ENCODE data around the gene CYP2W1.

CYP2W1 gene

GRCh38 chr7:983616-984071 is 663 bp downstream of the CYP2W1 start:
- H3K9me3 ChIP-seq (ENCODE audit: control insufficient read depth in 2 of 2, low read length in 2 of 2), result no peaks in the 10 kb centered on the region
- no peaks in the 10 kb centered on the region for H3K27me3 ChIP-seq (ENCODE audit: control insufficient read depth in 2 of 2, insufficient read depth in 2 of 2, low read length in 2 of 2)
- peaks cover 8 to 16% of the 10 kb centered on the region in 2 donors for H3K4me1 ChIP-seq (ENCODE audit: control insufficient read depth in 2 of 2, insufficient read depth in 2 of 2, low read length in 2 of 2)
- no peak overlapping the region for H3K9ac ChIP-seq (ENCODE audit: low read depth in 1 of 2, low read length in 2 of 2)
- no peak overlapping the region for H3K4me3 ChIP-seq (ENCODE audit: low read length in 2 of 2)
- H3K27ac ChIP-seq (ENCODE audit: low read depth in 2 of 2, low read length in 2 of 2), result no peak overlapping the region
- no peaks in the 10 kb centered on the region for H3K36me3 ChIP-seq (ENCODE audit: control insufficient read depth in 2 of 2, insufficient read depth in 2 of 2, low read length in 2 of 2)

- Histone ChIP-seq H3K4me3 (ENCODE audit: low read length in 2 of 2) (no peak overlapping the region), H3K27ac (ENCODE audit: low read depth in 2 of 2, low read length in 2 of 2) (no peak overlapping the region), H3K4me1 (ENCODE audit: control insufficient read depth in 2 of 2, insufficient read depth in 2 of 2, low read length in 2 of 2) (peaks cover 7 to 14% of the 10 kb centered on the region in 2 donors), H3K36me3 (ENCODE audit: control insufficient read depth in 2 of 2, insufficient read depth in 2 of 2, low read length in 2 of 2) (no peaks in the 10 kb centered on the region), H3K9me3 (ENCODE audit: control insufficient read depth in 2 of 2, low read length in 2 of 2) (no peaks in the 10 kb centered on the region), H3K27me3 (ENCODE audit: control insufficient read depth in 2 of 2, insufficient read depth in 2 of 2, low read length in 2 of 2) (no peaks in the 10 kb centered on the region), H3K9ac (ENCODE audit: low read depth in 1 of 2, low read length in 2 of 2) (no peak overlapping the region)
Observed at GRCh38 chr7:984361-985126, 1.6 kb downstream of the CYP2W1 start.

DNA sequence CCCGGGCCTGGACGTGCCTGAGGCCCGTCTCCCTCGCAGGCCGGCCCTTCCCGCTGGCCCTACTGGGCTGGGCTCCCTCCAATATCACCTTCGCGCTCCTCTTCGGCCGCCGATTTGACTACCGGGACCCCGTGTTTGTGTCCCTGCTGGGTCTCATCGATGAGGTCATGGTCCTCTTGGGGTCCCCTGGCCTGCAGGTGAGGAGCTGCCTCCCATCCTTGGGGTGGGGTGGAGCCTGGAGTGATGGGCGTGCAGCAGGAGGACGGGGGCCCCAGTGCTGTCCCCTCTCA is 2.1 kb downstream of the CYP2W1 start:
- H3K36me3 ChIP-seq (ENCODE audit: control insufficient read depth in 2 of 2, insufficient read depth in 2 of 2, low read length in 2 of 2), result no peaks in the 10 kb centered on the region
- H3K9me3 ChIP-seq (ENCODE audit: control insufficient read depth in 2 of 2, low read length in 2 of 2), result no peaks in the 10 kb centered on the region
- no peak overlapping the region for H3K27ac ChIP-seq (ENCODE audit: low read depth in 2 of 2, low read length in 2 of 2)
- H3K4me3 ChIP-seq (ENCODE audit: low read length in 2 of 2), result no peak overlapping the region
- H3K9ac ChIP-seq (ENCODE audit: low read depth in 1 of 2, low read length in 2 of 2), result no peak overlapping the region
- H3K27me3 ChIP-seq (ENCODE audit: control insufficient read depth in 2 of 2, insufficient read depth in 2 of 2, low read length in 2 of 2), result no peaks in the 10 kb centered on the region
- H3K4me1 ChIP-seq (ENCODE audit: control insufficient read depth in 2 of 2, insufficient read depth in 2 of 2, low read length in 2 of 2), result peaks cover 7 to 14% of the 10 kb centered on the region in 2 donors

DNA sequence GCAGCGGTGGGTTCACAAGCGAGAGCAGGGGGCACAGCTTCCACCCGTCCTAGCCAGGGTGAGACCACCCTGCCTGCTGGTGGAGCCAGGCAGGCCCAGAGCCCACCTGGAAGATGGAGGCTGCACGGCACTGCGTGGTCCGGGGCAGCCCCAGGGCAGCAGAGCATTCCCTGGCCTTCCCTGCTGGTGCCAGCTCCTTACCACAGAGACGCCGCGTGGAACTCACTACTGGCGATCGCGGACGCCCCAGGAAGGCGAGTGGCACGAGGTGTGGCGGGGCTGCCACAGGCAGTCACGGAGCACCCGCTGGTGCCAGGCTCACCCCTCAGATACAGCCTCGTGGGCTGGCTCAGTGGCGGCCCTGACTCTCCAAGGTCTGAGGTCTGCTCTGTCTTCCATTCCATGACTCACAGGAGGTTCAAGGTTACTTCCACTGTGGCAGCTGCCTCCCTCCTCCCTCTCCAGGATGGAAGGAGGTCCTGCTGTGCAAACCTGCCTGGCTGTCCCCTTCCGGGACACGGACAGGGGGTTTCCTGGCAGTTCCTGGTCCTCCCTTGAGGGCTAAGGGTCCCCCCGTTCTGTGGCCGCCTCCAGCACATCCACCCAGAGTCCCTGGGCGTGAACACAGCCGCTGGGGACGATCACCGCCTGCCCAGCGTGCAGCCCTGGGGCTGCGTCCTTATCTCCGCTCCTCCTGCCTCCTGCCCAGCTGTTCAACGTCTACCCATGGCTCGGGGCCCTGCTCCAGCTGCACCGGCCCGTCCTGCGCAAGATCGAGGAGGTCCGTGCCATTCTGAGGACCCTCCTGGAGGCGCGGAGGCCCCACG is 3.1 kb downstream of the CYP2W1 start:
- no peaks in the 10 kb centered on the region for H3K36me3 ChIP-seq (ENCODE audit: control insufficient read depth in 2 of 2, insufficient read depth in 2 of 2, low read length in 2 of 2)
- no peak overlapping the region for H3K27ac ChIP-seq (ENCODE audit: low read depth in 2 of 2, low read length in 2 of 2)
- H3K4me3 ChIP-seq (ENCODE audit: low read length in 2 of 2), result no peak overlapping the region
- peaks cover 7 to 14% of the 10 kb centered on the region in 2 donors for H3K4me1 ChIP-seq (ENCODE audit: control insufficient read depth in 2 of 2, insufficient read depth in 2 of 2, low read length in 2 of 2)
- H3K9me3 ChIP-seq (ENCODE audit: control insufficient read depth in 2 of 2, low read length in 2 of 2), result no peaks in the 10 kb centered on the region
- no peaks in the 10 kb centered on the region for H3K27me3 ChIP-seq (ENCODE audit: control insufficient read depth in 2 of 2, insufficient read depth in 2 of 2, low read length in 2 of 2)
- H3K9ac ChIP-seq (ENCODE audit: low read depth in 1 of 2, low read length in 2 of 2), result no peak overlapping the region

DNA sequence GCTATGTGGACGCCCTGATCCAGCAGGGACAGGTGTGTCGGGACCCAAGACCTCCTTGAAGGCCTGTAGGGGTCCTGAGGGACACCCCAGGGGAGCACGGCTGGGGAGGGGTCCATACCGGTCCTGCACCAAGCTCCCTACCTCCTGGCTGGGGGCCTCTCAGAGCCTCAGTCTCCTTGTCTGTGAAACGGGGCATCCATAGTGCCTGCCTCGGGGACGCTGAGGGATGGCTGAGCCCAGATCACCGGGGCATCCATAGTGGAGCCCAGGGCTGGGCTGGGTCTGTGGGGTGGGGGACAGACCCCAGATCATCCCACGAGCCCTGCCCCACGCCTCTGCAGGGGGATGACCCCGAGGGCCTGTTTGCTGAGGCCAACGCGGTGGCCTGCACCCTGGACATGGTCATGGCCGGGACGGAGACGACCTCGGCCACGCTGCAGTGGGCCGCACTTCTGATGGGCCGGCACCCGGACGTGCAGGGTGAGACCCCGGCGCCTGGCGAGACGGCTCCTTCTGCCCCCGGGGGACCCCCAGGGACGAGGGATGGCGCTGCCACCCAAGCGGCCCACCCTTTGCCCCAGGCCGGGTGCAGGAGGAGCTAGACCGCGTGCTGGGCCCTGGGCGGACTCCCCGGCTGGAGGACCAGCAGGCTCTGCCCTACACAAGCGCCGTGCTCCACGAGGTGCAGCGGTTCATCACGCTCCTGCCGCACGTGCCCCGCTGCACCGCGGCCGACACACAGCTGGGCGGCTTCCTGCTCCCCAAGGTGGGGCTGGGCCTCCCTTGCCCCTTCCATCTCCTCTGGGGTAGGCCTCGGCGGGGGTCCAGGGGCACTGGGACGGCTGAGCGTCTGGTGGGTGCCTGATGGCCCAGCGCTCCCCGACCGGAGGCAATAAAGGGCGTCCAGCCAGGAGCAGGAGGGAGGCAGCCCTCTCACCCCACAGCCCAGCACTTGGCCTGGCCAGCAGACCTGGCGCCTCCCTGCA is 4.1 kb downstream of the CYP2W1 start:
- no peak overlapping the region for H3K4me3 ChIP-seq (ENCODE audit: low read length in 2 of 2)
- peaks cover 7 to 11% of the 10 kb centered on the region in 2 donors for H3K4me1 ChIP-seq (ENCODE audit: control insufficient read depth in 2 of 2, insufficient read depth in 2 of 2, low read length in 2 of 2)
- H3K36me3 ChIP-seq (ENCODE audit: control insufficient read depth in 2 of 2, insufficient read depth in 2 of 2, low read length in 2 of 2), result no peaks in the 10 kb centered on the region
- H3K27me3 ChIP-seq (ENCODE audit: control insufficient read depth in 2 of 2, insufficient read depth in 2 of 2, low read length in 2 of 2), result peaks cover 0 to 3% of the 10 kb centered on the region in 2 donors
- no peak overlapping the region for H3K9ac ChIP-seq (ENCODE audit: low read depth in 1 of 2, low read length in 2 of 2)
- H3K27ac ChIP-seq (ENCODE audit: low read depth in 2 of 2, low read length in 2 of 2), result no peak overlapping the region
- no peaks in the 10 kb centered on the region for H3K9me3 ChIP-seq (ENCODE audit: control insufficient read depth in 2 of 2, low read length in 2 of 2)

DNA sequence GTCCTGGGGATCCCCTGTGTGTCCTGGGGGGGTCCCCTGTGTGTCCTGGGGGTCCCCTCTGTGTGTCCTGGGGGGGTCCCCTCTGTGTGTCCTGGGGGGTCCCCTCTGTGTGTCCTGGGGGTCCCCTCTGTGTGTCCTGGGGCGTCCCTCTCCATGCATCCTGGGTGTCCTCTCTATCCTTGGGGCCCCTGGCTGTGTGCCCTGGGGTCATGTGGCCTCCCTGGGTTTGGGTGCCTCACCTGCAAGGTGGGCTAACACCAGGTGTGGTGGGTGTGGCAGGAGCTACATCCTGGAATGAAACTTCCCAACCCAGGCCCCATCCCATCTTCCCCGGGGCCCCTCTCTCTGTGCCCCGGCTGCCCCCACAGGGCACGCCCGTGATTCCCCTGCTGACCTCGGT is 4.9 kb downstream of the CYP2W1 start:
- peaks cover 0 to 3% of the 10 kb centered on the region in 2 donors for H3K27me3 ChIP-seq (ENCODE audit: control insufficient read depth in 2 of 2, insufficient read depth in 2 of 2, low read length in 2 of 2)
- H3K27ac ChIP-seq (ENCODE audit: low read depth in 2 of 2, low read length in 2 of 2), result no peak overlapping the region

GRCh38 chr7:988426-988911 is 5.5 kb downstream of the CYP2W1 start:
- H3K9ac ChIP-seq (ENCODE audit: low read depth in 1 of 2, low read length in 2 of 2), result no peak overlapping the region
- no peaks in the 10 kb centered on the region for H3K36me3 ChIP-seq (ENCODE audit: control insufficient read depth in 2 of 2, insufficient read depth in 2 of 2, low read length in 2 of 2)
- H3K4me1 ChIP-seq (ENCODE audit: control insufficient read depth in 2 of 2, insufficient read depth in 2 of 2, low read length in 2 of 2), result peaks cover 0 to 9% of the 10 kb centered on the region in 2 donors
- peaks cover 0 to 3% of the 10 kb centered on the region in 2 donors for H3K27me3 ChIP-seq (ENCODE audit: control insufficient read depth in 2 of 2, insufficient read depth in 2 of 2, low read length in 2 of 2)
- no peak overlapping the region for H3K27ac ChIP-seq (ENCODE audit: low read depth in 2 of 2, low read length in 2 of 2)
- H3K4me3 ChIP-seq (ENCODE audit: low read length in 2 of 2), result no peak overlapping the region
- no peaks in the 10 kb centered on the region for H3K9me3 ChIP-seq (ENCODE audit: control insufficient read depth in 2 of 2, low read length in 2 of 2)

More for the DNA sequence above, 4.9 kb downstream of the CYP2W1 start:
- Histone ChIP-seq H3K9me3 (ENCODE audit: control insufficient read depth in 2 of 2, low read length in 2 of 2) (no peaks in the 10 kb centered on the region), H3K4me3 (ENCODE audit: low read length in 2 of 2) (no peak overlapping the region), H3K9ac (ENCODE audit: low read depth in 1 of 2, low read length in 2 of 2) (no peak overlapping the region), H3K4me1 (ENCODE audit: control insufficient read depth in 2 of 2, insufficient read depth in 2 of 2, low read length in 2 of 2) (peaks cover 4 to 5% of the 10 kb centered on the region in 2 donors), H3K36me3 (ENCODE audit: control insufficient read depth in 2 of 2, insufficient read depth in 2 of 2, low read length in 2 of 2) (no peaks in the 10 kb centered on the region)

GRCh38 chr7:988963-989529 is 6.1 kb downstream of the CYP2W1 start:
- Histone ChIP-seq H3K4me1 (ENCODE audit: control insufficient read depth in 2 of 2, insufficient read depth in 2 of 2, low read length in 2 of 2) (peaks cover 0 to 9% of the 10 kb centered on the region in 2 donors), H3K27ac (ENCODE audit: low read depth in 2 of 2, low read length in 2 of 2) (no peak overlapping the region), H3K9ac (ENCODE audit: low read depth in 1 of 2, low read length in 2 of 2) (no peak overlapping the region)

DNA sequence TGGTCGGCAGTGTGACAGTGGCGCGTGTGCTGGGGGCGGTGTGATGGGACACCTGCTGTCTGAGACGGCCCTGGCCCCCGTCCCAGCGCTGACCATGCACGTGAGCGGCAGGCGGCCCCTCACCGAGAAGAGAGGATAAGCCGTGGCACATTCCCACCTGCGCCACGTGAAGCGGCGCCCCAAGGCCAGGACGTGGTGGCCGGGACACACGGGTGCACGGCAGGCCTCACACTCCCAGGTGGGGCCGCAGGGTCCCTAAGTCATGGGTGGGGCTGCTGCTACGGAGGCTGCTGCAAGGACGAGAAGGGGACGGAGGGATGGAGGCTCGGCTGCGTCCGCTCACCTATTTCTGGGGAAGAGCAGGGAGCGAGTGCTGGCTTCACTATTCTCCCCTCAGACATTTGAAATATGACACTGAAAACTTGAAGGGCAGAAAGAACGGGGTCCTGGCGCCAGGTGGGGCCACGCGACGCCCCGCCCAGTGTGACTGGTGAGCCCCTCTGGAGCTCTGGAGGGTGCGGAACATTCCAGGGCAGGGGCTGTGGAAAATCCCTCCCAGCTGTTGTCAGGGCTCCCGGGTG is 7.5 kb downstream of the CYP2W1 start:
- Histone ChIP-seq H3K9me3 (ENCODE audit: control insufficient read depth in 2 of 2, low read length in 2 of 2) (no peaks in the 10 kb centered on the region), H3K36me3 (ENCODE audit: control insufficient read depth in 2 of 2, insufficient read depth in 2 of 2, low read length in 2 of 2) (no peaks in the 10 kb centered on the region), H3K4me1 (ENCODE audit: control insufficient read depth in 2 of 2, insufficient read depth in 2 of 2, low read length in 2 of 2) (peaks cover 0 to 9% of the 10 kb centered on the region in 2 donors), H3K9ac (ENCODE audit: low read depth in 1 of 2, low read length in 2 of 2) (no peak overlapping the region), H3K27ac (ENCODE audit: low read depth in 2 of 2, low read length in 2 of 2) (no peak overlapping the region), H3K27me3 (ENCODE audit: control insufficient read depth in 2 of 2, insufficient read depth in 2 of 2, low read length in 2 of 2) (peaks cover 0 to 3% of the 10 kb centered on the region in 2 donors), H3K4me3 (ENCODE audit: low read length in 2 of 2) (no peak overlapping the region)

More at GRCh38 chr7:988963-989529, 6.1 kb downstream of the CYP2W1 start:
- Histone ChIP-seq H3K36me3 (ENCODE audit: control insufficient read depth in 2 of 2, insufficient read depth in 2 of 2, low read length in 2 of 2) (no peaks in the 10 kb centered on the region), H3K27me3 (ENCODE audit: control insufficient read depth in 2 of 2, insufficient read depth in 2 of 2, low read length in 2 of 2) (peaks cover 0 to 3% of the 10 kb centered on the region in 2 donors), H3K4me3 (ENCODE audit: low read length in 2 of 2) (no peak overlapping the region), H3K9me3 (ENCODE audit: control insufficient read depth in 2 of 2, low read length in 2 of 2) (no peaks in the 10 kb centered on the region)
